Hepatocyte (in vitro differentiated cells): Measurements from ENCODE around the gene LITAFD. TPM values are rescaled to one million over a fixed set of nuclear protein-coding genes. Genes with fewer than 3 reads are reported as not detected.

ENCODE experiments used
- DNase-seq: peaks from one replicate; pipeline ENCODE4 v3.0.0-alpha.2; 2016; ENCODE audit warnings: low spot score
- H2AFZ ChIP-seq: fragments of 200-600 bp; sonication (generic); 2 replicates; pipeline ENCODE4 v1.6.0; 2016; ENCODE audit warnings: antibody characterized with exemption, mild to moderate bottlenecking
- H3K27ac ChIP-seq: fragments of 200-600 bp; sonication (generic); 2 replicates; pipeline ENCODE4 v1.5.1; 2016; ENCODE audit warnings: mild to moderate bottlenecking
- H3K27me3 ChIP-seq: fragments of 200-600 bp; sonication (generic); 2 replicates; pipeline ENCODE4 v1.6.1; 2016
- H3K36me3 ChIP-seq: fragments of 200-600 bp; sonication (generic); replicated peaks from 2 replicates; pipeline ENCODE4 v1.5.1; 2016; ENCODE audit warnings: low read depth; ENCODE audit not compliant: insufficient read depth
- H3K4me1 ChIP-seq: fragments of 200-600 bp; sonication (generic); 2 replicates; pipeline ENCODE4 v1.5.1; 2016; ENCODE audit warnings: mild to moderate bottlenecking, moderate library complexity; ENCODE audit not compliant: insufficient read depth
- H3K4me2 ChIP-seq: fragments of 200-600 bp; sonication (generic); 2 replicates; pipeline ENCODE4 v1.6.0; 2016
- H3K4me3 ChIP-seq: fragments of 200-600 bp; sonication (generic); 2 replicates; pipeline ENCODE4 v1.5.1; 2016; ENCODE audit warnings: mild to moderate bottlenecking
- H3K79me2 ChIP-seq: fragments of 200-600 bp; sonication (generic); 2 replicates; pipeline ENCODE4 v1.6.0; 2017; ENCODE audit warnings: mild to moderate bottlenecking
- H3K9me2 ChIP-seq: fragments of 200-600 bp; sonication (generic); replicated peaks from 2 replicates; pipeline ENCODE4 v1.6.0; 2017; ENCODE audit warnings: mild to moderate bottlenecking; ENCODE audit not compliant: insufficient read depth
- H3K9me3 ChIP-seq: fragments of 200-600 bp; sonication (generic); 2 replicates; pipeline ENCODE4 v1.5.1; 2016; ENCODE audit warnings: low read depth, mild to moderate bottlenecking
- H4K20me1 ChIP-seq: fragments of 200-600 bp; sonication (generic); 2 replicates; pipeline ENCODE4 v1.6.0; 2016; ENCODE audit warnings: mild to moderate bottlenecking; ENCODE audit not compliant: insufficient read depth, poor library complexity, severe bottlenecking
- CTCF ChIP-seq: fragments of 200-600 bp; sonication (generic); IDR thresholded peaks from 2 replicates; pipeline ENCODE4 v1.5.1; 2016; ENCODE audit warnings: antibody characterized with exemption, mild to moderate bottlenecking; ENCODE audit not compliant: poor library complexity
- EZH2 ChIP-seq: fragments of 200-600 bp; sonication (generic); IDR thresholded peaks from 2 replicates; pipeline ENCODE4 v1.6.1; 2016; ENCODE audit warnings: antibody characterized with exemption, mild to moderate bottlenecking, borderline replicate concordance
- EZH2phosphoT487 ChIP-seq: fragments of 200-600 bp; sonication (generic); IDR thresholded peaks from one replicate; pipeline ENCODE4 v1.6.1; 2018; ENCODE audit warnings: antibody characterized with exemption, mild to moderate bottlenecking, low read depth, moderate library complexity; ENCODE audit not compliant: unreplicated experiment, severe bottlenecking
- WGBS: methylation state at CpG from one replicate; pipeline ENCODE4 v1.1.6; 2016; ENCODE audit warnings: low lambda C conversion rate; ENCODE audit errors: missing lambda C conversion rate; 5-methylcytosine and 5-hydroxymethylcytosine counted together
- polyA plus RNA-seq: library from polyadenylated mRNA; unstranded; fragments of >200 nt; fragmentation: Nextera tagmentation; extraction: Ambion mirVana; gene quantifications from 2 replicates; pipeline ENCODE4 v1.2.1, GENCODE V29; 2016
- total RNA-seq: library from RNA; depleted of rRNA; stranded (reverse); fragments of >200 nt; gene quantifications from 2 replicates; pipeline ENCODE4 v1.2.3, GENCODE V29; 2014

LITAFD gene
- total and polyA plus RNA-seq, 2 experiments from 2014 or later = not detected

GRCh38 chr16:8886593-8887430 is 4.7 kb downstream of the LITAFD start:
- H3K9me3 ChIP-seq = no peaks in the 10 kb centered on the region
- 82% methylated on average over 19 of the region's 19 CpGs for WGBS
- TF ChIP-seq CTCF = no peak
- no peak for TF ChIP-seq EZH2
- no peak for TF ChIP-seq EZH2phosphoT487
- peak overlapping the region; percentile 80 for H3K27ac ChIP-seq
- H4K20me1 ChIP-seq = no peaks in the 10 kb centered on the region
- H3K79me2 ChIP-seq = no peaks in the 10 kb centered on the region
- H3K4me1 ChIP-seq = peaks cover 25% of the 10 kb centered on the region
- no peak for DNase-seq
- H3K4me3 ChIP-seq = no peak overlapping the region
- H2AFZ ChIP-seq = no peak overlapping the region
- H3K4me2 ChIP-seq = no peak overlapping the region
- H3K9me2 ChIP-seq = no peaks in the 10 kb centered on the region
- H3K36me3 ChIP-seq = no peaks in the 10 kb centered on the region
- no peaks in the 10 kb centered on the region for H3K27me3 ChIP-seq

GRCh38 chr16:8887431-8887765 is 5.2 kb downstream of the LITAFD start:
- Histone ChIP-seq H2AFZ (no peak overlapping the region), H3K9me2 (no peaks in the 10 kb centered on the region), H3K27me3 (no peaks in the 10 kb centered on the region), H3K4me2 (no peak overlapping the region), H3K27ac (no peak overlapping the region), H3K4me3 (no peak overlapping the region), H3K4me1 (peaks cover 25% of the 10 kb centered on the region), H3K79me2 (no peaks in the 10 kb centered on the region), H3K9me3 (no peaks in the 10 kb centered on the region), H4K20me1 (no peaks in the 10 kb centered on the region), H3K36me3 (no peaks in the 10 kb centered on the region)
- TF ChIP-seq EZH2phosphoT487 = no peak
- TF ChIP-seq CTCF = no peak
- TF ChIP-seq EZH2 = no peak
- DNase-seq = no peak
- 93% methylated on average over 6 of the region's 6 CpGs for WGBS

GRCh38 chr16:8887952-8888560 is 5.9 kb downstream of the LITAFD start:
- no peak overlapping the region for H3K4me2 ChIP-seq

More at GRCh38 chr16:8887952-8888560, 5.9 kb downstream of the LITAFD start:
- Histone ChIP-seq H4K20me1 (no peaks in the 10 kb centered on the region), H3K36me3 (no peaks in the 10 kb centered on the region), H3K27ac (no peak overlapping the region), H3K4me3 (no peak overlapping the region), H3K79me2 (no peaks in the 10 kb centered on the region), H3K9me2 (no peaks in the 10 kb centered on the region), H2AFZ (no peak overlapping the region), H3K27me3 (no peaks in the 10 kb centered on the region), H3K9me3 (no peaks in the 10 kb centered on the region), H3K4me1 (peaks cover 25% of the 10 kb centered on the region)
- DNase-seq = peak; percentile 45
- WGBS = 90% methylated on average over 16 of the region's 16 CpGs
- TF ChIP-seq EZH2phosphoT487 (no peak), EZH2 (no peak), CTCF (no peak)
